A673 (cell line): Measurements from ENCODE around the gene PML. TPM values are rescaled to one million over a fixed set of nuclear protein-coding genes. Genes with fewer than 3 reads are reported as not detected.
A peak's percentile ranks its signal among the peaks of the same experiment; 100 is the strongest.
"Not testable (repeated sequence)": the region's sequence is repeated elsewhere in the genome, so short reads cannot be mapped to it uniquely, and the experiment has no call there.

Experiments
- BruUV-seq: library from RNA; stranded (reverse); fragments of 400-500 nt; replicated peaks from 2 replicates; lab custom pipeline; 2021; lab: Mats Ljungman, UMichigan
- CTCF ChIA-PET: fragments of 300-600 bp; sonication (Branson Sonifier 250); formaldehyde crosslinking; loops from one replicate; lab custom pipeline; 2022; ENCODE audit warnings: antibody characterized with exemption; lab: Charles Lee
- POLR2A ChIA-PET: fragments of 300-600 bp; sonication (Branson Sonifier 250); formaldehyde crosslinking; loops from one replicate; lab custom pipeline; 2022; ENCODE audit warnings: antibody characterized with exemption; ENCODE audit not compliant: low non-redundant PET; lab: Charles Lee
- DNase-seq: peaks from one replicate; pipeline ENCODE4 v3.0.0-alpha.2; 2015; ENCODE audit warnings: low spot score
- H3K27ac ChIP-seq: fragments of 200-600 bp; sonication (generic); 2 replicates; pipeline ENCODE4 v1.5.1; 2016; ENCODE audit warnings: mixed run types, low read depth, mild to moderate bottlenecking, mixed read lengths, antibody characterized with exemption, low read length; ENCODE audit not compliant: poor library complexity, severe bottlenecking
- H3K27me3 ChIP-seq: fragments of 200-600 bp; sonication (generic); replicated peaks from 2 replicates; pipeline ENCODE4 v1.6.1; 2017; ENCODE audit warnings: mixed run types, low read depth, mild to moderate bottlenecking, mixed read lengths, antibody characterized with exemption, low read length; ENCODE audit not compliant: insufficient read depth, poor library complexity
- H3K36me3 ChIP-seq: fragments of 200-600 bp; sonication (generic); 2 replicates; pipeline ENCODE4 v1.6.1; 2016; ENCODE audit warnings: mixed run types, mild to moderate bottlenecking, mixed read lengths, antibody characterized with exemption, low read length; ENCODE audit not compliant: insufficient read depth, poor library complexity, severe bottlenecking
- H3K4me1 ChIP-seq: fragments of 200-600 bp; sonication (generic); 2 replicates; pipeline ENCODE4 v1.6.1; 2017; ENCODE audit warnings: mixed run types, mild to moderate bottlenecking, mixed read lengths, antibody characterized with exemption, low read length; ENCODE audit not compliant: insufficient read depth, poor library complexity, severe bottlenecking
- H3K4me3 ChIP-seq: fragments of 200-600 bp; sonication (generic); 2 replicates; pipeline ENCODE4 v1.5.1; 2016; ENCODE audit warnings: low read depth, mixed run types, mild to moderate bottlenecking, mixed read lengths, low read length; ENCODE audit not compliant: poor library complexity, severe bottlenecking
- H3K9me3 ChIP-seq: fragments of 200-600 bp; sonication (generic); 2 replicates; pipeline ENCODE4 v1.6.1; 2016; ENCODE audit warnings: mixed run types, low read depth, mild to moderate bottlenecking, mixed read lengths, antibody characterized with exemption, low read length; ENCODE audit not compliant: poor library complexity, severe bottlenecking
- EZH2 ChIP-seq: fragments of 200-600 bp; sonication (generic); IDR thresholded peaks from 2 replicates; pipeline ENCODE4 v1.6.1; 2017; ENCODE audit warnings: borderline replicate concordance, low read depth, mild to moderate bottlenecking, mixed read lengths, antibody characterized with exemption, low read length; ENCODE audit not compliant: poor library complexity, severe bottlenecking
- intact Hi-C: fragments of 100-400 bp; cut with micrococcal nuclease; formaldehyde crosslinking; loops from one replicate; pipeline ENCODE4 v1.10.0; 2022; ENCODE audit not compliant: unreplicated experiment
- total RNA-seq: library from RNA; stranded (reverse); gene quantifications from 2 replicates; pipeline ENCODE4 v1.2.3, GENCODE V29; 2021
- TF ChIP-seq, protein P1 (sequence below): fragments of 300-800, 200-600 bp; sonication (generic); conservative IDR thresholded peaks from 2 replicates; pipeline ENCODE4 v1.5.1; 2017; ENCODE audit warnings: low read depth, mild to moderate bottlenecking, antibody characterized with exemption, low read length, moderate library complexity, mixed read lengths

Gene PML
- total RNA-seq, 1 experiment from 2014 or later, result 40.0 TPM

DNA sequence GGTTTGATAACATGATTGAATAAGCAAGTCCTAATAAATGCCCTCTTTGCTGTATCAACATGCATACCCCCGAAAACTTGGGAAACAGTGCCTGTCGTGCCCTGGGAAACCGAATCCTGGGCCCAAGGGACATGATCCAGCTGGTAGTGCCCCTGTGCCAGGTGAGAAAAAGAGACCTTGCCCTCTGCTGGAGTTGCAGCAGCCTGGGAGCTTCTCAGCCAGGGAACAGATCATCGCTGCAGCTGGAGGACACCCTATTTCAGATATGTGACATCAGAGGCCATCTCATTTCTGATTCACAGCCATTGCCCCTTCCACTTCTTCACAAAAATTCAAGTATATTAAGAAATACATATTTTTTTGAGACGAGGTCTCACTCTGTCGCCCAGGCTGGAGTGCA lies 34.7 kb upstream of the PML start:
- Histone ChIP-seq H3K27me3 (no peaks in the 10 kb centered on the region), H3K9me3 (no peaks in the 10 kb centered on the region), H3K4me1 (no peaks in the 10 kb centered on the region), H3K4me3 (no peak overlapping the region), H3K36me3 (no peaks in the 10 kb centered on the region), H3K27ac (no peak overlapping the region)
- POLR2A ChIA-PET, result no interaction called here
- BruUV-seq, result no TSS peak
- intact Hi-C loops, result no loop called here
- TF ChIP-seq, protein P1, sequence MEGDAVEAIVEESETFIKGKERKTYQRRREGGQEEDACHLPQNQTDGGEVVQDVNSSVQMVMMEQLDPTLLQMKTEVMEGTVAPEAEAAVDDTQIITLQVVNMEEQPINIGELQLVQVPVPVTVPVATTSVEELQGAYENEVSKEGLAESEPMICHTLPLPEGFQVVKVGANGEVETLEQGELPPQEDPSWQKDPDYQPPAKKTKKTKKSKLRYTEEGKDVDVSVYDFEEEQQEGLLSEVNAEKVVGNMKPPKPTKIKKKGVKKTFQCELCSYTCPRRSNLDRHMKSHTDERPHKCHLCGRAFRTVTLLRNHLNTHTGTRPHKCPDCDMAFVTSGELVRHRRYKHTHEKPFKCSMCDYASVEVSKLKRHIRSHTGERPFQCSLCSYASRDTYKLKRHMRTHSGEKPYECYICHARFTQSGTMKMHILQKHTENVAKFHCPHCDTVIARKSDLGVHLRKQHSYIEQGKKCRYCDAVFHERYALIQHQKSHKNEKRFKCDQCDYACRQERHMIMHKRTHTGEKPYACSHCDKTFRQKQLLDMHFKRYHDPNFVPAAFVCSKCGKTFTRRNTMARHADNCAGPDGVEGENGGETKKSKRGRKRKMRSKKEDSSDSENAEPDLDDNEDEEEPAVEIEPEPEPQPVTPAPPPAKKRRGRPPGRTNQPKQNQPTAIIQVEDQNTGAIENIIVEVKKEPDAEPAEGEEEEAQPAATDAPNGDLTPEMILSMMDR, result no peak
- TF ChIP-seq EZH2, result no peak
- DNase-seq, result no peak
- CTCF ChIA-PET, result no interaction called here

DNA sequence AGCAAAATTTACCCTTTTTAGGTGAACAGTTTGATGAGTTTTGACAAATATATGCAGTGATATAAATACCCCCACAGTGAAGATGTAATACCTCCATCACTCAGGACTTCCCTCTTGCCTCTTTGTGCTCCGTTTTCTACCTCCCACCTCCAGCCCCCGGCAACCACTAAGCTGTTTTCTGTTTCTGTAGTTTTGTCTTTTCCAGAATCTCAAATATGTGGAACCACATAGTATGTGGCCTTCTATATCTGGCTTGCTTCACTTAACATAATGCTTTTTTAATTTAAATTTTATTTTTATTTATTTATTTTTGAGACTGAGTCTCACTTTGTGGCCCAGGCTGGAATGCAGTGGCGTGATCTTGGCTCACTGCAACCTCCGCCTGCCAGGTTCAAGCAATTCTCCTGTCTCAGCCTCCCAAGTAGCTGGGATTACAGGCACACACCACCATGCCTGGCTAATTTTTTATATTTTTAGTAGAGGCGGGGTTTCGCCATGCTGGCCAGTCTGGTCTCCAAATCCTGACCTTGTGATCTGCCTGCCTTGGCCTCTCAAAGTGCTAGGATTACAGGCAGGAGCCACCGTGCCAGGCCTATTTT lies 33.9 kb upstream of the PML start:
- H3K4me1 ChIP-seq, intact Hi-C loops, CTCF ChIA-PET: not testable (repeated sequence)

DNA sequence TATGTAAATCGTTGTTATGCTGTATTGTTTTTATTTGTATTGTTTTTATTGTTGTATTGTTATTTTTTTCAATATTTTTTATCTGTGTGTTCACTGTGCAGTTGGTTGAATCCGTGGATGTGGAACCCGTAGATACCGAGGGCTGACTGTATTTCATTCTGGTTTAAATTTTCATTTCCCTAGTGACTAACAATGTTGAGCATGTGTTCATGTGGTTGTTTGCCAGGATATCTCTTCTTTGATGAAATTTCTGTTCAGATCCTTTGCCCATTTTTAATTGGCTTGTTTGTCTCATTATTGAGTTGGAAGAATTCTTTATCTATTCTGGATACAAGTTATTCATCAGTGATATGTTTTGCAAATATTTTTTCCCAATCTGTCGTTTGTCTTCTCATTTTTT lies 32.1 kb upstream of the PML start:
- H3K27me3 ChIP-seq, result no peaks in the 10 kb centered on the region
- no peaks in the 10 kb centered on the region for H3K9me3 ChIP-seq
- intact Hi-C loops, result no loop called here
- no peak for DNase-seq
- no peak overlapping the region for H3K27ac ChIP-seq
- TF ChIP-seq EZH2, result no peak
- TF ChIP-seq, protein P1, result no peak
- BruUV-seq, result no TSS peak
- peaks cover 16% of the 10 kb centered on the region for H3K4me1 ChIP-seq
- no peak overlapping the region for H3K4me3 ChIP-seq
- POLR2A ChIA-PET, result no interaction called here
- CTCF ChIA-PET, result no interaction called here
- no peaks in the 10 kb centered on the region for H3K36me3 ChIP-seq

More for the DNA sequence above, 33.9 kb upstream of the PML start:
- H3K4me3 ChIP-seq, H3K9me3 ChIP-seq, DNase-seq, BruUV-seq, POLR2A ChIA-PET, H3K27ac ChIP-seq, H3K36me3 ChIP-seq, H3K27me3 ChIP-seq: not testable (repeated sequence)

DNA sequence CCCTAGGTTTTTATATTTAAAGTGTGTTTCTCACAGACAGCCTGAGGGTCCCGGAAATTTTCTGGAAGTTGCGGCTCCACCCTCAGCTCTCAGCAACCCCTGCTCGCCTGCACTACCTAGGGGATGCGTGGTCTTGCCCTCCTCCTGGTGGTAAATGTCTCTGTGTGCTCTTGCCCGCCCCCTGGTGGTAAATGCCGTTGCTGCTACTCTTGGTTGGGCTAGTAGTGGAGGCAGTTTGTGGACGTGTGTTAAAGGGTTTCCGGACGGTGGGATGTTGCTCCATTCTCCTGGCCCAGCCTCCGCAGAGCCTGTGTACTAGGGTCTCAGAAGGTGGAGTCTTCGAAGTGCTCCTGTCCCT lies 29.8 kb upstream of the PML start:
- intact Hi-C loops, result loop anchor here (1.0 kb wide), 1 partner anchor 67 kb away; no protein-coding TSS in a partner anchor
- BruUV-seq, result no TSS peak

More for the DNA sequence above, 29.8 kb upstream of the PML start:
- H3K9me3 ChIP-seq, result no peaks in the 10 kb centered on the region
- H3K4me1 ChIP-seq, result peaks cover 16% of the 10 kb centered on the region
- ChIA-PET CTCF (interaction anchor here (0.5 to 3.3 kb wide), 7 partner anchors 8 to 88 kb away, joined by 3 to 22 read pairs (median 4); partner anchors contain the start of gene PML), POLR2A (interaction anchor here (0.7 kb wide), 1 partner anchor 30 kb away, joined by 8 read pairs; no protein-coding TSS in a partner anchor)
- no peaks in the 10 kb centered on the region for H3K27me3 ChIP-seq
- H3K36me3 ChIP-seq, result no peaks in the 10 kb centered on the region
- no peak overlapping the region for H3K27ac ChIP-seq
- no peak for TF ChIP-seq EZH2
- TF ChIP-seq, protein P1, result peak; percentile 97
- peak; percentile 87 for DNase-seq
- no peak overlapping the region for H3K4me3 ChIP-seq
